Suprapubic skin (tissue), 4 donors: ENCODE results near the gene LITAFD. TPM values are rescaled to one million over a fixed set of nuclear protein-coding genes. Genes with fewer than 3 reads are reported as not detected.
A peak's percentile ranks its signal among the peaks of the same experiment; 100 is the strongest.

Experiments used
- DNase-seq, 2 donors: peaks; one replicate each; pipeline ENCODE4 v3.0.0-alpha.2; 2019; ENCODE audit warnings: low spot score in 2 of 2
- H3K27ac ChIP-seq: fragments of 200-600 bp; sonication (generic); one replicate; pipeline ENCODE4 v1.5.1; 2019
- H3K27me3 ChIP-seq: fragments of 200-600 bp; sonication (generic); one replicate; pipeline ENCODE4 v1.5.1; 2019
- H3K36me3 ChIP-seq: fragments of 200-600 bp; sonication (generic); one replicate; pipeline ENCODE4 v1.5.1; 2019
- H3K4me1 ChIP-seq: fragments of 200-600 bp; sonication (generic); one replicate; pipeline ENCODE4 v1.5.1; 2019
- H3K4me3 ChIP-seq: fragments of 200-600 bp; sonication (generic); one replicate; pipeline ENCODE4 v1.5.1; 2019; ENCODE audit warnings: mild to moderate bottlenecking
- H3K9me3 ChIP-seq: fragments of 200-600 bp; sonication (generic); one replicate; pipeline ENCODE4 v1.5.1; 2019
- EP300 ChIP-seq: sonication (generic); formaldehyde crosslinking; IDR thresholded peaks from one replicate; pipeline ENCODE4 v1.6.1; 2017; ENCODE audit warnings: antibody characterized with exemption
- POLR2A ChIP-seq, 2 donors: fragments of 450-650 bp; IDR thresholded peaks; one replicate each; pipeline ENCODE4 v1.6.1; 2017; ENCODE audit warnings: antibody characterized with exemption in 2 of 2, mild to moderate bottlenecking in 2 of 2, moderate library complexity in 2 of 2
- POLR2AphosphoS5 ChIP-seq, 3 donors: sonication (generic); formaldehyde crosslinking; IDR thresholded peaks; one replicate each; pipeline ENCODE4 v1.6.1; 2017; ENCODE audit warnings: antibody characterized with exemption in 3 of 3
- WGBS: methylation state at CpG from one replicate; pipeline ENCODE4 v1.1.5; 2018; 5-methylcytosine and 5-hydroxymethylcytosine counted together
- total RNA-seq, 4 donors: library from RNA; depleted of rRNA; stranded (reverse); fragments of >200 nt; gene quantifications; one replicate each; pipeline ENCODE4 v1.1.0, GENCODE V29; 2016
- TF ChIP-seq, protein P1 (sequence below), 2 donors: fragments of 200-600 bp in 1 of 2; fragments of 450-650 bp in 1 of 2; sonication (generic) in 1 of 2; IDR thresholded peaks; one replicate each; pipeline ENCODE4 v1.5.1; 2016 to 2019; ENCODE audit warnings: antibody characterized with exemption in 2 of 2, mild to moderate bottlenecking in 1 of 2, moderate library complexity in 1 of 2

The LITAFD gene
- total RNA-seq, 4 donors from 2014 or later, result not detected

DNA sequence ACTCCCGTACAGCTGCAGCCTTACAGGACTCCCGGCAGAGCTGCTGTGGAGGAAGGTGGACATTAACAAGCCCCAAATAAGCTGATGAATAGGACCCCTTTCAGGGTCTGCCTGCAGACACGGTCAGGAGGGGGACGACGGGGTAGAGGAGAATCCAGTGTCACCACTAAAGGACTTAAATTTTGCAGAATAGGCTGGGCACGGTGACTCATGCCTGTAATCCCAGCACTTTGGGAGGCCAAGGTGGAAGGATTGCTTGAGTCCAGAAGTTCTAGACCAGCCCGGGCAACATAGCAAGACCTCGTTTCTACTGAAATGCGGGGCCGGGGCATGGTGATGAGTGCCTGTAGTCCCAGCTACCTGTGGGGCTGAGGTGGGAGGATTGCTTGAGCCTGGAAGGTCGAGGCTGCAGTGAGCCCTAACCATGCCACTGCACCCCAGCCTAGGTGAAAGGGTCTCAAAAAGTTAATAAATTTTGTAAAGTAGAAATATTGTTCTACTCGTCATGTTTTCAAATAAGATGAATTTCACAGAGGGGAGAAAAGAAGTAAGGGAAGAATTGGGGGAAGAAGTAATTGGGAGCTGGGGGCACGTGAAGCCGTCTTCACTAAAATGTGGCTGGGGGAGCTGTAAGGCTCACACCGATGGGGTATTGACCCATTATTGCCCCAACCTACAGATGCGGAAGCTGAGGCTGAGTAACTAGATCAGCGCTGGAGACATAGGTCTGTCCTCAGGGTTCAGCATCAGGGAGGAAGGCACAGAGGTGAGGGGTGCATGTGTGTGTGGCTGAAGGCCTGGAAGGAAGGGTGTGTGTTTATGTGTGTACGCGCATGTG lies 4.7 kb downstream of the LITAFD start:
- Histone ChIP-seq H3K27ac (no peak overlapping the region), H3K36me3 (peaks cover 26% of the 10 kb centered on the region), H3K4me3 (no peak overlapping the region), H3K4me1 (peaks cover 18% of the 10 kb centered on the region), H3K27me3 (peaks cover 6% of the 10 kb centered on the region), H3K9me3 (no peaks in the 10 kb centered on the region)
- peak in 1 of 2 donors; percentile 39 for DNase-seq
- TF ChIP-seq POLR2A (IDR thresholded peaks at IDR 0.05), result no peak
- TF ChIP-seq, protein P1, sequence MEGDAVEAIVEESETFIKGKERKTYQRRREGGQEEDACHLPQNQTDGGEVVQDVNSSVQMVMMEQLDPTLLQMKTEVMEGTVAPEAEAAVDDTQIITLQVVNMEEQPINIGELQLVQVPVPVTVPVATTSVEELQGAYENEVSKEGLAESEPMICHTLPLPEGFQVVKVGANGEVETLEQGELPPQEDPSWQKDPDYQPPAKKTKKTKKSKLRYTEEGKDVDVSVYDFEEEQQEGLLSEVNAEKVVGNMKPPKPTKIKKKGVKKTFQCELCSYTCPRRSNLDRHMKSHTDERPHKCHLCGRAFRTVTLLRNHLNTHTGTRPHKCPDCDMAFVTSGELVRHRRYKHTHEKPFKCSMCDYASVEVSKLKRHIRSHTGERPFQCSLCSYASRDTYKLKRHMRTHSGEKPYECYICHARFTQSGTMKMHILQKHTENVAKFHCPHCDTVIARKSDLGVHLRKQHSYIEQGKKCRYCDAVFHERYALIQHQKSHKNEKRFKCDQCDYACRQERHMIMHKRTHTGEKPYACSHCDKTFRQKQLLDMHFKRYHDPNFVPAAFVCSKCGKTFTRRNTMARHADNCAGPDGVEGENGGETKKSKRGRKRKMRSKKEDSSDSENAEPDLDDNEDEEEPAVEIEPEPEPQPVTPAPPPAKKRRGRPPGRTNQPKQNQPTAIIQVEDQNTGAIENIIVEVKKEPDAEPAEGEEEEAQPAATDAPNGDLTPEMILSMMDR (IDR thresholded peaks at IDR 0.05), result no peak
- TF ChIP-seq POLR2AphosphoS5 (IDR thresholded peaks at IDR 0.05), result no peak
- TF ChIP-seq EP300, result no peak
- 64% methylated on average over 19 of the region's 19 CpGs for WGBS

DNA sequence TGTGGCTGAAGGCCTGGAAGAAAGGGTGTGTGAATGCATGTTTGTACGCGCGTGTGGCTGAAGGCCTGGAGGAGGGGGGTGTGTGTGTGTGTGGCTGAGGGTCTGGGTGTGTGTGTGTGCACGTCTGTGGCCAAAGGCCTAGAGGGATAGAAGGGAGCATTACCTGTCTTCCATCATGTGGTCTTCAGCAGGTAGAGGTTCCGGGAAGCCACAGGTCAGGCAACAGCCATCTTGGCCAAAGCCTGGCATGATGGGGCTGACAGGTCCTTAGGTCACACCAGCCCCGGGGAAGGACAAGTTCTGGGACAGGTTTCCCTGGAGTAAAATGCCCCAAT lies 5.2 kb downstream of the LITAFD start:
- H3K36me3 ChIP-seq, result peaks cover 32% of the 10 kb centered on the region
- peaks cover 6% of the 10 kb centered on the region for H3K27me3 ChIP-seq
- peaks cover 18% of the 10 kb centered on the region for H3K4me1 ChIP-seq
- H3K9me3 ChIP-seq, result no peaks in the 10 kb centered on the region
- WGBS, result 87% methylated on average over 6 of the region's 6 CpGs
- H3K4me3 ChIP-seq, result no peak overlapping the region
- no peak for DNase-seq
- no peak overlapping the region for H3K27ac ChIP-seq
- TF ChIP-seq POLR2AphosphoS5 (IDR thresholded peaks at IDR 0.05) (no peak), EP300 (no peak), POLR2A (IDR thresholded peaks at IDR 0.05) (no peak)

DNA sequence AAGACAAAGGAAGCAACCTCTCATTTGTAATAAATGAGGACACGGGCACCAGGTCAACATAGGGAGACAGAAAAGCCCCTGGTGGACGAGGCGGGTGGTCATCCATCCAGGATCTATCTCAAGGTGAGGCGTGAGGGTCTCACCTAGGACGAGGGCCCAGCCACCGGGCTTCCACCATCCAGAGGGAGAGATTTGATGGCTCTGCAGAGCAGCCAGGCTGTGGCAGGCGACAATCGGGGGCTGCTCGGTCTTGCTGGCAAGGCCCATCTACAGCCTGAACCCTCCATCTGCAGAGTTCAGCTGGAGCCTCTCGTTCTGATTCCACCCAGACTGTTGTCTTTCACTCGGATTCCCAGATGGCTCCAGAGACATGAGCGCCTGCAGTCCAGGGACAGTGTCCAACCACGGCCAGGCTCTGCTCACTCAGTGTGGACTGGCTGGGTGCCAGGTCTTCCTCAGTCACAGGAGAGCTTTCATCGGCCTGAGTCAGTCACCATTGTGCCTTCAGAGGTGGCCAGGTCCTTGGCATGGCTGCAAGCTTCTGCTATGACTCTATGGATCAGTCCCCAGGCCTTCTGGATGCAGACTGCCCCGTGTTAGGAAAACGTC lies 5.9 kb downstream of the LITAFD start:
- peaks cover 18% of the 10 kb centered on the region for H3K4me1 ChIP-seq
- no peak for DNase-seq
- peaks cover 39% of the 10 kb centered on the region for H3K36me3 ChIP-seq
- peaks cover 6% of the 10 kb centered on the region for H3K27me3 ChIP-seq
- no peak for TF ChIP-seq POLR2A (IDR thresholded peaks at IDR 0.05)
- TF ChIP-seq EP300, result no peak
- no peak for TF ChIP-seq POLR2AphosphoS5 (IDR thresholded peaks at IDR 0.05)
- TF ChIP-seq, protein P1 (IDR thresholded peaks at IDR 0.05), result no peak
- H3K9me3 ChIP-seq, result no peaks in the 10 kb centered on the region
- H3K4me3 ChIP-seq, result no peak overlapping the region
- no peak overlapping the region for H3K27ac ChIP-seq
- WGBS, result 72% methylated on average over 9 of the region's 16 CpGs

DNA sequence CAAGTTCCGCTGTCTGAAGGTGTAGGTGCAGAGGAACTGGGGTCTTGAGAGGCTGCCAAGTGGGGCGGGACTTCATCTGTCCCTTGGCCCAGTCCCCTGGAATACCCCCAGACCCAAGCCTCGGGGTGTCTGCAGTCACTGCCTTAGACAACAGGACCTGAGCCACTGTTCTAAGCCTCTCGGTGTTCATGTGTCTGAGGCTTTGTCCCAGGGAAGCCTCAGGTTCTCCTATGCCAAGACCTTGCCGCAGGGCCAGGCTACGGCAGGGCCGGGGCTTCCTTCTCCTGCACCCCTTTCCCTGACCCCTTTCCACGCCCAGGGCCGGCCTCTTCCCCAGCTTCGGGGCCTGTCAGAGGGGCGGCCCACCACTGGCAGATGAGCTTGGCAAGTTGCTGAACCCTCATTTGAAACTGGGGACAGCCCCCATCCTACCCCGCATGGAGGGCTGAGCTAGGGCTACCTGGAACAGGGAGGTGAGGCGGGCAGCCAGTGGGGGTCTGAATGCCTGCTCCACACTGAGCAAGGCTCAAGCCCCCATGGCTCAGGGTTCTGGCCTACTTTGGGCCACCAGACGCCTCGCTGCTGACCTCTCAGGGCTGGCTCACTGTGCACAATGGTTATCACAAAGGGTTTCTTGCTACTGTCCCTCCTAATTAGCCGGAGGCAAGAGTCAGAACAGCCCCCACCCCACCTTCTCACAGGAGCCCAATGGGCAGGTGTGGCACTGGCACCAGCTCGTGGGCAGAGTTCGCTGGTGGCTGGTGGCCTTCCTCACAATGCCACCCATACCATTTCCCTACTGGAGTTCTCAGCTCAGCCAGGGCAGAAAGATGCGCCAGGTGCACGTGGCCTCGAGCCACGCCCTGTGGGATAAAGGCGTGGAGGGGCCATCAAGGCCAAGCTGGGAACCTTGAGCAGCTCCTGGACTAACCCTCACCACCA lies 7.1 kb downstream of the LITAFD start:
- no peak for DNase-seq
- peaks cover 50% of the 10 kb centered on the region for H3K36me3 ChIP-seq
- peaks cover 4% of the 10 kb centered on the region for H3K27me3 ChIP-seq
- TF ChIP-seq POLR2A (IDR thresholded peaks at IDR 0.05) (no peak), EP300 (no peak), POLR2AphosphoS5 (IDR thresholded peaks at IDR 0.05) (no peak)
- TF ChIP-seq, protein P1 (IDR thresholded peaks at IDR 0.05), result no peak
- H3K4me1 ChIP-seq, result peaks cover 18% of the 10 kb centered on the region
- no peak overlapping the region for H3K4me3 ChIP-seq
- 81% methylated on average over 19 of the region's 23 CpGs for WGBS
- H3K9me3 ChIP-seq, result no peaks in the 10 kb centered on the region
- H3K27ac ChIP-seq, result no peak overlapping the region

DNA sequence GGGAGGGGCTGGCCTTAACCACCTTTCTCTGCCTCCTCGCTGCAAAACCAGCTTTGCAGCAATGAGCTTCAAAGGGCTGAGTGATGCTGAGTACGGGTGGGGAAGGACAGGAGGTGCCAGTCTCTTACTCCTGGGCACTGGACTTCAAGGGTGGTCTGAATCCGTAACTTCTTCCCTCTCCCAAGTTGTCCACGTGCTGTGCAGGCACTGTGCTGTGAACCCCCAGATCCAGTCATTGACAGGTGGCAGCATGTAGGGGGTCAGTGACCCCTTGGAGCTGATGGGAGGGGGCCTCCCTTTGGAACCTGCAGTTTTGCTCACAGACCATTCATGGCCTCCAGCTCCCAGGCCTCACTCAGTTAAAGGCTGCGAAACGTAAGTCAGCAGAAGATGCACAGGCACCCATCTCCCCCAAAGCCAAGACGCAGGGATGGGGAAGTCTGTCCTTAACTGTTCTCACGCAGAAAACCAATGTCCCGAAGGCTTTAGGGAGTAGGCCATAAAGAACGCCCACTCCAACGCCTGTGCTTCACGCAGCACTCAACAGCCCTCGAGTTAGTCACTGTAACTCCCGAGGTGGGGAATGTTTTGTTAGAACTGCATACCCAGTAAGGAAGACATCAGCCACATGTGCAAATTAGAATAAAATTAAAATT lies 7.9 kb downstream of the LITAFD start:
- 80% methylated on average over 14 of the region's 14 CpGs for WGBS
- peaks cover 10% of the 10 kb centered on the region for H3K4me1 ChIP-seq
- H3K9me3 ChIP-seq, result no peaks in the 10 kb centered on the region
- no peak overlapping the region for H3K4me3 ChIP-seq
- H3K36me3 ChIP-seq, result peaks cover 58% of the 10 kb centered on the region
- H3K27me3 ChIP-seq, result no peaks in the 10 kb centered on the region
- DNase-seq, result no peak
- TF ChIP-seq POLR2AphosphoS5 (IDR thresholded peaks at IDR 0.05) (no peak), POLR2A (IDR thresholded peaks at IDR 0.05) (no peak), EP300 (no peak)
- TF ChIP-seq, protein P1 (IDR thresholded peaks at IDR 0.05), result no peak
- H3K27ac ChIP-seq, result no peak overlapping the region
